HG02763 (cell line): ENCODE measurements around the gene FMNL2.

Experiments
- ATAC-seq: cut with Tn5 transposase; IDR thresholded peaks from one replicate; pipeline ENCODE4 v1.9.1; 2021; ENCODE audit warnings: mild to moderate bottlenecking, moderate library complexity; ENCODE audit not compliant: unreplicated experiment

Gene FMNL2

DNA sequence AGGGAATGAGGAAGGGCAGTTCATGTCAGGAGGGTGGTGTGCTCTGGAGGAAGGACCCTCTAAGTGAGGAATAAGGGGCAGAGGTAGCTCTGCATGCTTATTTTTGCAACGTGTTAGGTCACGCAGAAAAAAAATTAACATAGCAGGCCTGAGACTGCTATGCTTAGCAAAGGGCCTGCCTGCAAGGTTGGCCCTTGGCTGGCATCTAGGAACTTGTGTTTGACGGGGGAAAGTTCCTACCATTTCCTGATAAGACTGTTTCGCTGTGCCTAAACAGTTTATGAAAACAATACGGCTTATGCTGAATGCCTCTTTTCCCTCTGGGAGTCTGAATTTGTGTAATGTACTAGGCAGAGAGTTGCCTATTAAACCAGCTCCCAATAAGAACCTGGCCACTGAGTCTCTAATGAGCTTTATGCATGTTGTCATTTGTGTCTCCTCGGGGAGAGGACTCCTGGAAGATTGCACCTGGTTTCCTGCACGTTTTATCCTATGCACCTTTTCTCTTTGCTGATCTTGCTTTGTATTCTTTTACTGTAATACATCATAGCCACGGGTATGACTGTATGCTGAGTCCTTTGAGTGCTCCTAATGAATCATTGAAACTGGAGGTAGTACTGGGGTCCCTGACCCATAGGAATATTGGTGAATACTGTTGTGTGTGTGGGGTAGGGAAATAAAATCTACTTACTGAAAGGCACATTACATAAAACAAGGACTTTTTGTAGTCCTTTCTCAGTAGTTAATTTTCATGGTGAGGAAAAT, 213.3 kb downstream of the FMNL2 start:
- no peak for ATAC-seq

DNA sequence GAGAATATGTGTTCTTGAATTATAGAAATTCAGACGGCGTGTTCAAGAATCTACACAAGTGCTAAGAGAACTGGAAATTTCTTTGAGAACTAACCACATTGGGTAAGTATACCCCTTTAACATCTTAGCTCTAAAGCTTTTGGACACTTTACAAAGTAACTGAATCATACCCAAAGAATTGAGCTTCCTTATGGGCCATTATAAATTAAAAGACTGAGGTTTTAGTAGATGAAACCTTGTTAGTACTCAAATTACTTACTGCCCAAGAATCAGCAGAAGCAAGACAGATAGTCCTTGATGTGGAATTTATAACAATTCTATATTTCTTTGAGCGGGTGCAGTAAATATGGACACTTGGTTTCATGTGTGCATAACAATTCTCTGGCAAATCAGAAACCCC, 214.0 kb downstream of the FMNL2 start:
- no peak for ATAC-seq

DNA sequence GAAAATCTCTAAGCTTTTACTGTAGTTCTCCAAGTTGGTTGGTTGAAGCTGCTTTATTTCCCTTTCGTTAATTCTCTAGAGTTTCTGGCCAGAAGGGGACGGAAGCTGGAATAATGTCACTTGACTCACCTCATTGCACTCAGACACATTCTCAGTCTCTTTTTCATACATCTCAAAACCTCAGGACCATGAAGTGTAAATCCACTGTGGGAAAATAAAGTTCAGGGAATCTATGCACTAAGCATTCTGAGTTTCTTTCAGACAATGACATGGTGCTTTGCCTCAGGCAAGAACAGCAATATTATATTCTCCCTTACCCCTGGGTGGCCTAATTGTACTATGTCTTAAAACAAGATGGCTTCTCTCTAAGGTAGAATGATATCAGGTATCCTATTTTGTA, 214.4 kb downstream of the FMNL2 start:
- ATAC-seq: no peak

DNA sequence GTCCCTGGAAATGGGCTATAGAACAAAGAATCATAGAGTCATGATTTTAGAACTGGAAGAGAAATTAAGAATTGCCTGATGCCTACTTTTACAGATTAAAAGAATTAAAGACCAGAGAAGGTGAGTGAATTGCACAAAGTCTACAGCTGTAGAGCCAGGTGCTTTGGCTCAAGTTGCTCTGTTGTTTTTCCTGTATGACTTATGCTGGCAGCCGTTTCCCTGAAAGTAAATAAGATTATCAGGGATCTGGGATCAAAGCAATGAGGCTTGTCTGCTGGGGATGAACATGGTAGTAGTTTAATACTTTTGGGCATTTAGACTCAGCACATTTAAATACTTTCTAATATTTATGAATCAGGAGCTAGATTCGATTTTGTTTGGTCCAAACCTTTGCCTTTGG, 215.4 kb downstream of the FMNL2 start:
- no peak for ATAC-seq

DNA sequence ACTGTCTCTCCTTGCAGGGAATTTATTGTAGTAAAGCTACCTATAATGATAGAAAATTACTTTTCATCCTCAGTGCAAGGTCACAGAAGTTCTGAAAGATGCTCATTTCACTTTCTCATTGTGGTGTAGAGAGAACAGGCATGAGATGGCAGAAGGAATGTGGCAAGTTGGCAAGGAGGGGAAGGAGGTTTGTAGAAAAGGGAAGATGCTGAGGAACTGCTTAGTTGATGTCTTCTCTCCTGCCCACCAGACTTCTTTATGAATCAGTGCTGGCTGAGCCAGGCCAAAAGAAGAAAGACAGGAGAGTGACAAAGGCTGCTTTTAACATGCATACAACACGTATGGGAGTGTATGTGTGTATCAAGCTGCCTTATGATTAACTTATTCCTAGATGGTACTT, 217.9 kb downstream of the FMNL2 start:
- no peak for ATAC-seq

DNA sequence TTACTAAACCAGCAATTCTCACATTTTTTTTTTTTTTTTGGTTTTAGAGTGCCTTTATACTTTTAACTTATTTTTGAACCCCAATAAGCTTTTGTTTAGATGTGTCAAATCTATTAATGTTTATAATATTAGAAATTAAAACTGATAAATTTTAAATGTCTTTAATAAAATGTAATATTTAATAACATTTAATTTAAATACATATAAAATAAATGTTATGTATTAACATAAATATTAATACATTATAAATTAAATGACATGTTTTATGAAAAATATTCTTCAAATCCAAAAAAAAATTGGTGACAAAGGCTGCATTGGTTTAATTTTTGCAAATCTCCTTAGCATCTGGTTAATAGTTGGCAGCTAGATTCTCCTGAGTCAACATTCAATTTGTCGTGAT, 218.5 kb downstream of the FMNL2 start:
- no peak for ATAC-seq

DNA sequence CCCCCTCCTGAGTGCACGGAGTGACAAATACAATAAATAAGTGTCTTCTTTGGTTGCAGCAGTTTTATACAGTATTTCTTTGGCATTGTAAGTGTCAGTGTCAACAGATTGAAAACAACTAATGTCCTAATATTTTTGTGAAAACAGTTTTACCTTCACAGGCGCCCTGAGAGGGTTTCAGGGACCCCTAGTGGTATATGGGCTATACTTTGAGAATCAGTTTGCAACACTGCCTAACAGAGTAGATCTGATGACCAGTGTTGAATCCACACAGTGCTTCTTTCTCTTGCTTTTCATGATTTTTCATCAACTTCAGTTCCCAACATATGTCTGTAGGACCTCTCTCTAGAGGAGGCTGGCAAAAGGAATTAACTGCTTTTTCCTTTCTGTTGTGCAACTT, 220.1 kb downstream of the FMNL2 start:
- ATAC-seq: no peak

DNA sequence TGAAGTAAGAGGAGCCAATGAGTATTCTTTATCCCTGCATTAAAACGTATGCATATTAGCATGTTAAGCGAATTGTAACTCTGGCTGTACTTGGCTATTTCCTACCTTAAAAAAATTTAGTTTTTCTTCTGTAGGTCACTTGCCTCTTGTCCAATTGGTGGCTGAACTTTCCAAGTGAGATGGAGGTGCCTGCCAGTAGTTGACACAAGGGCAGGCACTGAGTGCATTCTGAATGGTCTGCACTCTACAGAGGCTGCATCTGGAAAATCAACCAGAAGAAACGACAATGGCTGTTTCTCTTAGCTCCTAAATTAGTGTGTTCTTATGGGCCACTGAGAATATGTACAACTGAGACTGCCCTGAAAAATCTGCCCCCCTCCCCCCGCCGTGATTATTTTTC, 221.5 kb downstream of the FMNL2 start:
- no peak for ATAC-seq

DNA sequence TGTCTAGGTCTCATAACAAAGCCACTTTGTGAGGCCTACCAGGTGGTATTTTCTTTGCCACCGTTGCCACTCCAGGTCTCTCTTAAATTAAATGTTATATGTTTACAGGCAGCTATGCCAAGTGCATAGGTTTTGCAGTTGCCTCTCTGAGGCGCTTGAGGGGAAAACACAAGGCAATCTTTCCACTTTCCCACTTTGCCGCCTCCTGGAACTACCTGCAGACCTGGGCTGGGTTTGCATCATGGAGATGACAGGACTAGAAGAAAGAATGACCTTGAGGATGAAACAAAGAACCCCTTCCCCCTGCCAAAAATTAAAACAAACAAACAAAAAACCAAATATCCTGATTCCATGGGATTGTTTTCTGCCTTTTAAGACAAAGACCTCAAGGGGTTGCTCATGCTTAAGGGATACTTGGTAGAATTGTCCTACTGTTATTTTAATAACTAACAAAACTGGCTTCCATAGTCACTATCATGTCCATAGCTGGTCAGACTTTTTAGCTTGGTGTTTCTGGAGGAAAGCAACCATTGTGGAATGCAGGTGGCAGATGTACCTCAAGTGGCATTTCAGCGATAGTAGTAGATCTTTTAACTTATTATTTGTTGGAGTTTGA, 222.4 kb downstream of the FMNL2 start:
- ATAC-seq: no peak

DNA sequence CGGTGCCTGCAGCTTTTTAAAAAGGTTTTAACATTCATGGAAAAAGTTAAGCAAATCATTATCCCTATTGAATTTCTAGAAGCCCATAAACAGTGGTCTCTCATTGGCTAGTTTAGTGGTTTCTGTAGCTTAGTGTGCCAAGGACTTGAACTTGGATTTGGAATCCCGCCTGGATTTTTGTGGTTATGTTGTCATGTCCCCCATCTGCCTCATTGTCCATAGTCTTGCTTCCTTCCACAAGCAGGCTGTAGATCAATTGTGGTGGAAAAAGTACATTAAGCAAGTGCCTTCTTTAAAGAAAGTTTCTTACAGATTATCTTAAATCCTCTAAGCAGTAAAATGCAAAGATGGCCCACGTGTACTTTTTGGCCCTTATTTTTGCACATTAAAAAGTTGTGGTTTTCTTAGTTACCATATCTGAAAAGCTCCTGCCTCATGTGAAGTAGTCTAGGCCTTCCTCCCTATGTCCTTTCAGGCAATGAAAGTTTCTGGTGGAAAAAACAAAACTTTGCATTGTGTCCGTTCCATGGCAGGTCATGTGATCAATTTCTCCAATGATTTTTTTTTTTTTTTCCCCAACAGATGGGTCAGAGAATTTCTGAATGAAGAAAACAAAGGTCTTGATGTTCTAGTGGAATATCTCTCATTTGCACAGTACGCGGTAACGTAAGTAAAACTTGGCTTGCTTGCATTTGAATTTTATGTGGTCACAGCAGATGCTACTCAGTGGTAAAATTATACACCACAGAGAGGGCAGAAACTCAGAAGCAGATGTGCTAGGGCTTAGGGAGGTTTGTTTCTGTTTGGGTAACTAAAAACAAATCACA, 223.4 kb downstream of the FMNL2 start:
- no peak for ATAC-seq

DNA sequence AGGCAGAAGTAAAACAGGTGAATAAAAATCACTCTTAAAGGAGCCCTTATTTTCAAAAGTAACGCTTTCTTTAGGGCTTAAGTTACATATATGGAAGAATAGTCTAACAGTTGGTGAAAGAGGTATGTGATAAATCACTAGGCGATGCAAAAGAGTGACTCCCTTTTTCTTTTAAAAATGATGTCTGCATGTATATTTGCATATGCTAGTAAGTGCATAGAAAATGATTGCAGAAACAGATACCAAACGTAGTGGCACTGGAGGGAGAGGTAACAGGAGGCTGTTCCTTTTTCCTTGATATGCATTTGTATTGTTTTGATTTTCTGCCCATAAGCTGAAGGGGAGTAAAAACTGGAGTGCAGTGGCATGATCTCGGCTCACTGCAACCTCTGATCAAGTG, 224.0 kb downstream of the FMNL2 start:
- ATAC-seq: no peak

DNA sequence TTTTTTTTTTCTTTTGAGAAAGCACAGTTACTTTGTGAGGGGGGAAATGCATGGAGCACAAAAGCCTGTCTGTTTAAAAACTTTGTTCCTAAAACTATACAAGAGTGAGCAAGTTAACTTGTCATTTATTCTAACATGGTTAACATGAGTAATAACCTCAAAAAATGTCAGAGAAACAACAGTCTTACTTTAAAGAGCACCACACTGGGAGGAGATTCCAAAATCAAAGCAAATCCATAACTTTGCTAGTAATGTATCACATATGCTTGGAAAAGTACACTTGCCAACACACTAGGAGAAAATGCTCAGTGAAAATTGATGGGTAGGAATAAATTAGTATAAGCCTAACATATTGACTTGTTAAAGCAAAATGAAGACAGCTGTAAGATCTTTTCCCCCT, 225.2 kb downstream of the FMNL2 start:
- no peak for ATAC-seq

DNA sequence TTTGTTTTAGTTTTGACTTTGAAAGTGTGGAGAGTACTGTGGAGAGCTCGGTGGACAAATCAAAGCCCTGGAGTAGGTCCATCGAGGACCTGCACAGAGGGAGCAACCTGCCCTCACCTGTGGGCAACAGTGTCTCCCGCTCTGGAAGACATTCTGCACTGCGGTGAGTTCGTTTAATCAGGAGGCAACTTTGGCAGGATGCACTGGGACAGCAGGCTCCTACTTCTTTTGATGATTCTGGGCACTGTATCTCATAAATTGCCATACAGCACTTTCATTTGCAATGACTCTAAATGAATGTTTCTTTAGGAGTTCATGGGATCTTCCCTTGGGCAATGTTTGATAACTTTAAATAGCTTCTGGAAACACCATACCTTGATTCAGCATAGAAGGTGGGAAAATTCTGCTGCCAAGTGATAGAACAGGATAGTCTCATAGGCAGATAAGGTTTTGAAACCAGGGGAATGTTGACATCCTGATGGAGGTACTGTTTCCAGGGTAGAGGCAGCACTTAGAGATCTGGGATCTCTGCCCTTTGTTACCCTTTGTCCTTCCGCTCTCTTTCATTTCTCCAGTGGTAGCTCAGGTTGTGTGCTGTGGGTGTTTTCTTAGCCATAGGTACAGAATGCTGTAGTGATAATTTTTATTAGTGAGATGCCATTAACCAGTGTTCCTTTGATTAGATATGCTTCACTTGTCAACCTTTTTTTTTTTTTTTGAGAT, 226.1 kb downstream of the FMNL2 start:
- no peak for ATAC-seq

DNA sequence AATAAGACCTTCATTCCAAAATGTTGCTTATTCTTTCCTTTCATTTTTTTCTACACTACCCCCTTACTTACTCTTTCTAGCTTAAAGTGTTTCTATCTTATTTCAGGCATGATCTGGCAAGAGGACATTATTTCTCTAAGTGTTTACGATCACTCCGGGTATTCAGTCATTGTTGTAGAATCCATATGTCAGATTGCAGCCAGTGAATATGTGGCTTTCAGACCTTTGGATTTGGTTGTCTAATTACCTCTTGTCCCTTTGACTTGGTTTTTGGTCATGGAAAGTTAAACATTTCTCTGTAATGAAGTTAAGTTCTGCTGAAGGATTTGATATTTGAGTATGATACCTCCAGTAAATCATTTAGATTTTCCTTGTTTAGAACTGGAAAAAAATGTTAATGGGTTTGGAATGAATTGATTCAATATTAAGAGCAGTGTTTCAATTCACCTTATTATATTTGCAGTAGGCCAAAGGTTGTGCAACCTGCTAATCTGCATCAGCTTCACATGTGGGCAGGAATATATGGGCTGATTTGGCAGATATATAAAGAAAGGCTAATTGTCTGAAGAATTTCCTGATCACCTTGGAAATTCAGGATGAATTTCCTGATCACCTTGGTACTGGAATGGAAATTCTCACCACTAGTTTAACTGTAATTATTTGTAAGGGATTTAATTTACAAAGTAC, 227.4 kb downstream of the FMNL2 start:
- no peak for ATAC-seq

DNA sequence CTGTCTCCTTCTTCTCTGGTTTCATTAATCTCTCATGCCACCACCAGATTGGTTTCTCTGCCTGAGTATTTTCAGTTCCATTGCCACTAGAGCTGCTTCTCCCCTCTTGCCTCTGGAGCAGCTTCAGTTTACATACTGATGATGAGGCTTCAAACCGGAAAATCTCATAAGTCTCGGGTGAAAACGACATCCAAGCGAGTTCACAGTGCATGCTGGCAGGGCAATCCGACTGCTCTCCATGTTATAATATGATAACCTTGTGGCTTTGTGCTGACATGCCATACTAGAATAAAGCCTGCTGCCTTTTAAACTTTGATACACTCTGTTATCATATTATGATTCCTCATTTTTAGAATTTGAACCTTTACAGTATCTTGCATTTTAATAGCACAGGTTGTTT, 228.8 kb downstream of the FMNL2 start:
- no peak for ATAC-seq

DNA sequence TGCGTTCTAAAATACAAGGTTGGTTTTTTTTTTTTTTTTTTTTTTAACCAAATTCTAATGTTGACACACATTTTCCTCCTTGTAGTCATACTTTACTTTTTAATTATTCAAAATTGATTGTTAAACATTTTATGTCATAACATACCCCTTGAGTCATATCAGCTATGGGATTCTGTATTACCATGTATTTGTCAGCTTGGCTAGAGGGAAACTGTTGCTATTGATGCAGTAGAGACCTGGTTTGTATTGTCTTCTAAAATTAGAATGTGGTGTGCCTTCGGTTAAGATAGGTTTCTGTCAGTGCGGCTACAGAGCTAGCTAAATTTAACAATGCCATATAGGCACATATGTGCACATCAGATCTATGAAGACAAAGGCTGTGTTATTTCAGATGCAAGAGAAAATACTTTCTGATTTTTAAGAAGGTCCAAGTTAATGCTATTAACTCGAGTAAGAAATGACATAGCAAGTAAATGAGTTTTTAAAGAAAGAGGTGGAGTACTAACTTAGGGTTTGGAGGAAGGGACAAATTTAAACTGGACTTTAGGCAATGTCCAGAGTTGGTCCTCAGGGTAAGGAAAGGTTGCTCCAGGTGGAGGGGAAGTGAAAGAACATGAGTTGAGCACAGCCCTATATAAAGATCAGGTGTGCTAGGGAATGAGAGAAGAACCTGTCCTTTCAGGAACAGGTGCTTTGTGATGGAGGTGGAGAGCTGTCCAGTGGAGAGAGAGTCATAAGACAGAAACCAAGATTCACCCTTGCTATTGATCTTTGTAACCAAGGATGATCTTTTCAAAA, 230.0 kb downstream of the FMNL2 start:
- peak; percentile 74 for ATAC-seq

DNA sequence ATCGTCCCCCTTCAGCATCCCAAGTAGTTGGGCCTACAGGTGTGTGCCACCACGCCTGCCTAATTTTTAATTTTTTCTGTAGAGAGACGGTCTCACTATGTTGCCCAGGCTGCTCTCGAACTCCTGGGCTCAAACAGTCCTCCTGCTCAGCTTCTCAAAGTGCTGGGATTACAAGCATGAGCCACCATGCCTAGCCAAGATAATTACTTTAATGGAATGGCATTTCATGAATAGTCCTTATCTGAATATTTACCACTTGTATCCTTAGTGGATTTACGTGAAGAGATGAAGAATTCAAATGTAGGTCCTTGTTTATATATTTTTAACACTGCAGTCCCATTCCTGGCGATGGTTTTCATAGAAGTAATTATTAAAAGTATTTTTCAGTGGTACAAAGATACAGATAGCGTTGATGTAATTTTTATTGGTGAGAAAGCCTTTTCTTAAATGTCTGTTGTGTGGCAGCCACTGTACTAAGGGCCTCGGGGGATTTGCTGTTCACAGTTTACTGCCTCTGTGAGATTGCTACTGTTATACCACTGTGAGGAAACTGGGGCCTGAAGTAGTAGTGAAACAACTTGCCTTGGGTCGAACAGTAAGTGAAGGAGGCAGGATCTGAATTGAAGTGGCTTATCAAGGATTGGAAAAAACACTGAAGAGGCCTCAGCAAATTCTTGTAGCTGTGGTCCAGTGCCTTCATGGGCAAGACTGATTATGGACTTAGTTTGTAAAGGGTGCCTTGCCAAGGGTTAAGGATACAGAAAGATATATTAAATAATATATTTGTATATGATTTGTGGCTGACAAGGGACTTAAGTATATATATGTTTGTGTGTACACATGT, 231.1 kb downstream of the FMNL2 start:
- ATAC-seq: peak; percentile 65

DNA sequence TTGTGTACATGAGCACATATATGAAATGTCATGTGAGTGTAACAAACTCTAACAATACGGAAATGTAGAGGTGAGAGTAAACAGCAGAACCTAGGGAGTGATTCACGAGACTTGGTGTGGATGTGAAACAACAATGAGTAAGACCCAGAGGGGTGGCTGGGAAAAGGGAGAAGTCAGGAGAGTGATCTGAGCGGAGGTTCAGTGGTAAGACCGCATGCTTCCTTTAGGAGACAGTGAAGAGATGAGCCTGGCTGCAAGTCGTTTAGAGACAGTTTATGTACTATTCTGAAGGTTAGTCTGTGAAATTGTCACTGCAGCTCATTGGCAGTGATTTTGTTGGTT, 231.7 kb downstream of the FMNL2 start:
- ATAC-seq: peak; percentile 40

DNA sequence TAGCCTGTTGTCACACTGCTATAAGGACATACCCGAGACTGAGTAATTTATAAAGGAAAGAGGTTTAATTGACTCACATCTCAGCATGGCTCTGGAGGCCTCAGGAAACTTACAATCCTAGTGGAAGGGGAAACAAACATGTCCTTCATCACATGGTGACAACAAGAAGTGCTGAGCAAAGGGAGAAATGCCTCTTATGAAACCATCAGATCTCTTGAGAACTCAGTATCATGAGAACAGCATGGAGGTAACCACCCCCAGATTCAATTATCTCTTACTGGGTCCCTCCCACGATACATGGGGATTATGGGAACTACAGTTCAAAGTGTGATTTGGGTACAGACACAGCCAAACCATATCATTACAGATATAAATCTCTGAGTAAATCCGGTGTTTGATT, 233.6 kb downstream of the FMNL2 start:
- no peak for ATAC-seq
